ENCODE results near the gene MLPH.

MLPH gene

DNA sequence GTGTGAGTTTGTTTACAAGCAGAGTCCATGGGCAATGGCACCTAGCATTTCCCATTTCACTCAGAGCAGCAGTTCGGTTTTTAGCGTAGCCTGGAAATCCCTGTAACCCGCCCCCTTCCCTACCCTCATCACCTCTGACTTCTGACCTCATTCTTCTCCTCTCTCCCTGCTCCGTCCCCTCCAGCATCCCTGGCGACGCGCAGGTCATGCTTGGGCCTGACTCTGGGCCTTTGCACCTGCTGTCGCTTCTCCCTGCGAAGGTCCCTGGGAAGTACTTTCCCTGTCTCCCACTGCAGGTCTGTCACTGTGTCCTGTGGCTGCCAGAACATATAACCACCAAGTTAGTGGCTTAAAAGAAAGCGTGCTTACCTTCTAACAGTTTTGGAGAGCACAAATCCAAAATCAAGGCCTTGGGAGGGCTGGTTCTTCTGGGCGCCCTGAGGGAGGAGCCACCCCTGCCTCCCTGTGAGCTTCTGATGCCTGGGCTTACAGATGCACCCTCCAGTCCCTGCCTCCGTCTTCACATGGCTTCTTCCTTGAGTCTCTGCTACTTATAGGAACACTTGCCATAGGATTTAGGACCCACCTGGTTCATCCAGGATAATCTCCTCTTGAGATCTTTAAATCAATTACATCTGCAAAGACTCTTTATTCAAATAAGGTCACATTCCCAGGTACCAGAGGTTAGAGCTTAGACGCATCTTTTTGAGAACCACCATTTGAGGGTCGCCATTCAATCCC is 111.6 kb downstream of the MLPH start:
- TF ChIP-seq, protein P1, sequence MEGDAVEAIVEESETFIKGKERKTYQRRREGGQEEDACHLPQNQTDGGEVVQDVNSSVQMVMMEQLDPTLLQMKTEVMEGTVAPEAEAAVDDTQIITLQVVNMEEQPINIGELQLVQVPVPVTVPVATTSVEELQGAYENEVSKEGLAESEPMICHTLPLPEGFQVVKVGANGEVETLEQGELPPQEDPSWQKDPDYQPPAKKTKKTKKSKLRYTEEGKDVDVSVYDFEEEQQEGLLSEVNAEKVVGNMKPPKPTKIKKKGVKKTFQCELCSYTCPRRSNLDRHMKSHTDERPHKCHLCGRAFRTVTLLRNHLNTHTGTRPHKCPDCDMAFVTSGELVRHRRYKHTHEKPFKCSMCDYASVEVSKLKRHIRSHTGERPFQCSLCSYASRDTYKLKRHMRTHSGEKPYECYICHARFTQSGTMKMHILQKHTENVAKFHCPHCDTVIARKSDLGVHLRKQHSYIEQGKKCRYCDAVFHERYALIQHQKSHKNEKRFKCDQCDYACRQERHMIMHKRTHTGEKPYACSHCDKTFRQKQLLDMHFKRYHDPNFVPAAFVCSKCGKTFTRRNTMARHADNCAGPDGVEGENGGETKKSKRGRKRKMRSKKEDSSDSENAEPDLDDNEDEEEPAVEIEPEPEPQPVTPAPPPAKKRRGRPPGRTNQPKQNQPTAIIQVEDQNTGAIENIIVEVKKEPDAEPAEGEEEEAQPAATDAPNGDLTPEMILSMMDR (IDR thresholded peaks at IDR 0.05), result no peak

DNA sequence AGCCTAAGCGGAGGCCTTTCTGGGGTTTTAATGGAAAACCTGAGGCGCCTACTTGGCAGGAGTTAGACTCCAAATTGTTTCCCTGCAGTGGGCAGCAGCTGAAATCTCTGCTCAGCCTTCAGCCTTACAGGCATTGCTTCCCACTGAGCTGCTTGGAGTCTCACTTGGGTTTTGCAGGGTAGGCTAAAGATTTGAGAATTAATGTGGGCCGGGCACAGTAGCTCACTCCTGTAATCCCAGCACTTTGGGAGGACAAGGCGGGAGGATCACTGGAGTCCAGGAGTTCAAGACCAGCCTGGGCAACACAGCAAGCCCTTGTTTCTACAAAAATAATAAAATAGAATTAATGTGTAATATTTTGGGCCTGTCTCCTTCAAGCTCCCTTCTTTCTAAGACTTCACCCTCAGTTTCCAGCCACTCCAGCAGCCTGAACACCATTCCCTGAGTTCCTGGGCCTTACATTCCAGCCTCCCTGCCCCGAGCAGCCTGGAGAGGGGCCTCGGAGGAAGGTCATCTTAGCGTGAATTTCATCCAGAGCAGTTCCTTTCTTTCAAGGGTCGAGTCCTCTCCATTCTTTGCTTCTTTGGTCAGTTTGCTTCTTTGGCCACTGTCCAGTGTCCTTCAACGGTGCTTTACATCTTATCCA is 112.5 kb downstream of the MLPH start:
- TF ChIP-seq, protein P1 (IDR thresholded peaks at IDR 0.05), result no peak

DNA sequence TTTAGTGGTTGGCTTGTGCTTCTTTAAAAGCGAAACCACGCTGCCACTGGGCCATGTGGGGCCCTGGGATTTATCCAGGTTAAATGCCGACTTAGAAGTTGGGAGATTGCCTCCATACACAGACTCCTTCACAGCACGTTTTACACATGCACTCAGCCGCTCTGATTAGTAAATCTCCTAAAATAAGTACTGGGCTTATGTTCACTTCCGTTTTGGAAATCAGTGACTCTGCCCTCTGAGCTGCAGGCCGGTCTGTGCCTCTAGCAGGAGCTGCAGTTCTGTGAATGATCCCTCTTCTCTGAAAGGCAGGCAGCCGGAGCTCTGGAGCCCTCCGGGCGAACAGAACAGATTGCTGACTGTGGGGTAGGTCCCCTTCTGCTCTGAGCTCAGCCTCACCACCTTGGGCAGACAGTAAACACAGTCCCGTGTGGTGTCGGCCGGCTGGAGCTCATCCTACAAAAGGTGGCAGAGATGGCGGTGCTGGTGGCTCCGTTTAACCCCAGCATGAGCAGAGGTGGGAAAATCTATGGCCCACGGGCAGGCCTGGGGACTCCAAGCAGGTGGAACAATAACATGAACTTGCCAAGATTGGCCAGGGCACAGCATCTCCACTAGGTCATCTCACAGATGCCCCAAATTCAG is 113.3 kb downstream of the MLPH start:
- TF ChIP-seq, protein P1 (IDR thresholded peaks at IDR 0.05), result no peak

DNA sequence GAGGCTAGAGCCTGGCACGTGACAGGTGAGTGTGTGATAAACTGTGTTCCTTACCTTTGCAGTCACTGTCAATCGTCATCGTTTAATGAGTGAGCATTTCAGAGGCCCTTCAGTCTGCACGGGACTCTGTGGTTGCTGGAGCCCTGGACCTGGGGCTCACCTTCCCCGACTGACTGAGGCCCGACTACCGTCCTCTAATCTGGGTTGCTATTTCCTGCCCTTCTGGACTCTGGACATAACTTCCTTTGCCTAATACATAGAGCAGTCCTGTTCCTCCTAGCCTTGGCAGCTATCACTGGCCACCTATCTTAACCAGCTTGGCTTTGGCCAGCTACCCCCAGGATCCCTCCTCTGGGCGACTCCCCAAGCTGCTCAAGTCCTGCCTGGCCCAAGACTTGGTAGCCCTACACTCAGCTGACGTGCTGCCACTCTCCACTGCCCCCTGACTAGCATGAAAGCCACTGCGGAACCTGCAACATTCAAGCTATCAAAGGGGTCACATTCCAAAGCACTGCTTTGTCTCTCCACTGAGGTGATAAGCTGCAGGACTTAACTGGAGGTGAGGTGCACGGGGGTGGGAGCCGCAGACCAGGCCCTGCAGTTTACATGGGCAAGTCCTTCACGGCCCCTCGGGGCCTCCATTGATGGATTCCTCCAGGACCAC is 114.5 kb downstream of the MLPH start:
- TF ChIP-seq, protein P1 (IDR thresholded peaks at IDR 0.05), result no peak

DNA sequence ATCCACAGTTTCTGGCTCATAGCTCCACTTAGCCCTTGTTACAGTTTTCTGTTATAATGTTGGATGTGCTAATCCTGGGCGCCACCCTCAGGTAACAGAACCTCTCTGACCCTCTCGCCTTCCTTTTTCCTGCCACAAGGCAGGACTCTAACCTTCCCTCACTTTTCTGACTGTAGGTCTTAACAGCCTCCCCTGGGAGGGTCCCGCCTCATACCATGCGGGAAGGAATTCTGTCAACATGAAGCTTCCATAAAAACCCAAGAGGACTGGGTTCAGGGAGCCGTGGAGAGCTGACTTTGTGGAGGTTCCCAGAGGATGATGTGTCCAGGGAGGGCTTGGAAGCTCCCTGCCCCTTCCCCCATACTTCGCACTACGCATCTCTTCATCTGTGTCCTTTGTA is 115.4 kb downstream of the MLPH start:
- TF ChIP-seq, protein P1 (IDR thresholded peaks at IDR 0.05), result no peak

DNA sequence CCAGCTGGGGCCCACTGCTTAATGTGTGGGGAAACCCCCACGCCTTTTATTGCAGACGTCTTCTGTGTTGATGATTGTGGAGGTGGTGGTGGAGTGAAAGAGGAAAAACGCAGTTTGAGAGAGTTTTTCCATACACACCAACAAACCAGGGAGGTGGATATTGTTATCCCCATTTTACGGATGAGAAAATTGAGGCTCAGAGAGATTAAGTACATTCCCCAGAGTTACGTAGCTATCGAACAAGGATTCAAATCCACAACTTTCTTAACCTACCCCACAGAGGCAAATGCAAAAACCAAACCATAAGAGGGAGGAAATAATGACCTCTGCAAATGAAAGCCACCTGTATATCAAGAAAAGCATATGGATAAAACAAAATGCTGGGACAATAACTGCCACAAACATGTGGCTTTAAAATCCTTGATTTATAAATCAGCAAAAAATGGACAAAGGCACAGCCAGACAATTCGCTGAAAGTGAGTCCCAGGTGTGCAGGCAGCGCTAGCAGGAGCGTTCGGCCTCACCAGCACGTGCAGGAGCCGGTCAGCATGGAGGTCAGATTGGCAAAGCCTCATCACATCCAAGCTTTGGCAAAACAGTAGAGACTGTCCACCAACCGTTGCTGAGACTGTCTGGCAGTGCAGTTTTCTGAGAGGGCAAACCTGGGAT is 116.1 kb downstream of the MLPH start:
- TF ChIP-seq, protein P1 (IDR thresholded peaks at IDR 0.05), result no peak

All from LNCAP (cell line).